ENCODE measurements around the gene MS4A2. TPM values are rescaled to one million over a fixed set of nuclear protein-coding genes. Genes with fewer than 3 reads are reported as not detected.

Gene MS4A2
- total RNA-seq, 1 experiment from 2014 or later: not detected

DNA sequence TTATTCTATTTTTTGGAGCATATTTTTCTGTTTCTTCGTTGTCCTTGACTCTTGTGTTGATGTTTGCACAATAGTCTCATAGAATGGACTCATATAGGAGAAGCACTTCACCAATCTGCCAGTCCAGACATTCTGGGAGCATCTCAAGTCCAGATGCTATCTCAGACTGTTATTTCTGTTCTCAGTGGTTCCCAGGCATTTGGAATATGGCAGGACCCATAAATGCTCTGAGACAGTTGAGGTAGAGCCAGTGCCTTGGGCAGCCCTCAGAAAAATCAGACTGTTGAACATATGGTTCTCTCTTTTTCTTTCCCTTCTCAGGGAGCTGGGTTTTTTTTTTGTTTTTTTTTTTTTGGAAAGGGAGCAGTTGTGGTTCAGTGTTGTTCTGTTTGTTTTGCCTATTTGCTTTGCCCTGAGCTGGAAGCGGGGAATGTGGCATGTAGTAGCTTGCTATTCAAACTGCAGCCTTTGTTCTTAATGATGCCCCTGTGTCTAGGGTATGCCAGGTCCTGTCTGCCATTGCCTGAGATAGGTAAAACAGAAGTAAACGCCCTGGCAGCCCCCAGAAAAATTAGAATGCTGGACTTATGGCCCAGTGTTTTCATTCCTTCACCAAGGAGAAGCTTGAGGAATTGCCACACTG is 3.7 kb upstream of the MS4A2 start:
- Histone ChIP-seq H3K79me1 (ENCODE audit: insufficient read depth, low read depth, low read length, poor library complexity, severe bottlenecking) (no peaks in the 10 kb centered on the region), H4K8ac (replicated peaks; ENCODE audit: insufficient read length, low read depth, low read length) (no peak overlapping the region), H4K91ac (ENCODE audit: insufficient read length, low read depth, low read length) (no peak overlapping the region), H2AK5ac (ENCODE audit: insufficient read length, low read length) (no peak overlapping the region), H4K20me1 (ENCODE audit: control insufficient read depth, insufficient read depth, insufficient read length) (no peaks in the 10 kb centered on the region), H3K18ac (ENCODE audit: insufficient read length, low read depth, low read length) (no peak overlapping the region), H3K23ac (ENCODE audit: insufficient read length, low read depth, low read length) (no peak overlapping the region), H2BK15ac (ENCODE audit: low read depth, low read length) (no peak overlapping the region), H3K9me3 (ENCODE audit: control insufficient read depth, low read depth, low read length) (no peaks in the 10 kb centered on the region), H2AFZ (ENCODE audit: low read length) (no peak overlapping the region), H2BK5ac (ENCODE audit: insufficient read length, low read length) (no peak overlapping the region), H3K4me1 (ENCODE audit: insufficient read depth, low read length) (no peaks in the 10 kb centered on the region), H2BK120ac (ENCODE audit: low read depth, low read length, poor library complexity, severe bottlenecking) (no peak overlapping the region), H4K5ac (ENCODE audit: insufficient read length, low read depth, low read length) (no peak overlapping the region), H3K27me3 (ENCODE audit: insufficient read depth, low read length) (no peaks in the 10 kb centered on the region), H3K9ac (ENCODE audit: extremely low read depth, insufficient read length, low read length) (no peak overlapping the region), H3T11ph (ENCODE audit: low read length) (no peak overlapping the region), H3K79me2 (ENCODE audit: insufficient read depth, low read length) (no peaks in the 10 kb centered on the region), H2BK20ac (ENCODE audit: low read depth, low read length, poor library complexity, severe bottlenecking) (no peak overlapping the region), H3K4me2 (ENCODE audit: insufficient read depth, insufficient read length, low read length) (no peak overlapping the region), H3K23me2 (ENCODE audit: insufficient read length, low read depth, low read length, poor library complexity, severe bottlenecking) (no peaks in the 10 kb centered on the region), H3K4ac (ENCODE audit: low read depth, low read length) (no peak overlapping the region), H3K56ac (ENCODE audit: insufficient read length, low read depth, low read length) (no peak overlapping the region), H2BK12ac (ENCODE audit: insufficient read length, low read depth, low read length) (no peak overlapping the region), H3K14ac (ENCODE audit: insufficient read depth, low read length) (no peak overlapping the region), H3K27ac (ENCODE audit: insufficient read length, low read depth, low read length) (no peak overlapping the region)
- no peak overlapping the region for H3K4me3 Mint-ChIP-seq
- H3K4me1 Mint-ChIP-seq: no peaks in the 10 kb centered on the region
- no peak overlapping the region for H3K27ac Mint-ChIP-seq
- H3K36me3 Mint-ChIP-seq (ENCODE audit: insufficient read depth in 1 of 3, low read depth in 3 of 3): no peaks in the 10 kb centered on the region; a peak in 1 of 7 replicates
- H3K27me3 Mint-ChIP-seq (ENCODE audit: low read depth): no peaks in the 10 kb centered on the region; the same call in 1 of the 2 replicates
- TF ChIP-seq, protein P1, sequence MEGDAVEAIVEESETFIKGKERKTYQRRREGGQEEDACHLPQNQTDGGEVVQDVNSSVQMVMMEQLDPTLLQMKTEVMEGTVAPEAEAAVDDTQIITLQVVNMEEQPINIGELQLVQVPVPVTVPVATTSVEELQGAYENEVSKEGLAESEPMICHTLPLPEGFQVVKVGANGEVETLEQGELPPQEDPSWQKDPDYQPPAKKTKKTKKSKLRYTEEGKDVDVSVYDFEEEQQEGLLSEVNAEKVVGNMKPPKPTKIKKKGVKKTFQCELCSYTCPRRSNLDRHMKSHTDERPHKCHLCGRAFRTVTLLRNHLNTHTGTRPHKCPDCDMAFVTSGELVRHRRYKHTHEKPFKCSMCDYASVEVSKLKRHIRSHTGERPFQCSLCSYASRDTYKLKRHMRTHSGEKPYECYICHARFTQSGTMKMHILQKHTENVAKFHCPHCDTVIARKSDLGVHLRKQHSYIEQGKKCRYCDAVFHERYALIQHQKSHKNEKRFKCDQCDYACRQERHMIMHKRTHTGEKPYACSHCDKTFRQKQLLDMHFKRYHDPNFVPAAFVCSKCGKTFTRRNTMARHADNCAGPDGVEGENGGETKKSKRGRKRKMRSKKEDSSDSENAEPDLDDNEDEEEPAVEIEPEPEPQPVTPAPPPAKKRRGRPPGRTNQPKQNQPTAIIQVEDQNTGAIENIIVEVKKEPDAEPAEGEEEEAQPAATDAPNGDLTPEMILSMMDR (conservative IDR thresholded peaks at IDR 0.05): no peak
- no peaks in the 10 kb centered on the region for H3K9me3 Mint-ChIP-seq
- no peak for DNase-seq
- no CpG with 5 or more reads among the region's 3 CpGs for WGBS (ENCODE audit: extremely low coverage, insufficient read length, low lambda C conversion rate)
